HG03060 (cell line): ENCODE measurements around the gene APBA1.

Source experiments
- ATAC-seq: cut with Tn5 transposase; IDR thresholded peaks from one replicate; pipeline ENCODE4 v1.9.1; 2021; ENCODE audit warnings: low read depth, moderate number of reproducible peaks; ENCODE audit not compliant: unreplicated experiment

Gene APBA1

DNA sequence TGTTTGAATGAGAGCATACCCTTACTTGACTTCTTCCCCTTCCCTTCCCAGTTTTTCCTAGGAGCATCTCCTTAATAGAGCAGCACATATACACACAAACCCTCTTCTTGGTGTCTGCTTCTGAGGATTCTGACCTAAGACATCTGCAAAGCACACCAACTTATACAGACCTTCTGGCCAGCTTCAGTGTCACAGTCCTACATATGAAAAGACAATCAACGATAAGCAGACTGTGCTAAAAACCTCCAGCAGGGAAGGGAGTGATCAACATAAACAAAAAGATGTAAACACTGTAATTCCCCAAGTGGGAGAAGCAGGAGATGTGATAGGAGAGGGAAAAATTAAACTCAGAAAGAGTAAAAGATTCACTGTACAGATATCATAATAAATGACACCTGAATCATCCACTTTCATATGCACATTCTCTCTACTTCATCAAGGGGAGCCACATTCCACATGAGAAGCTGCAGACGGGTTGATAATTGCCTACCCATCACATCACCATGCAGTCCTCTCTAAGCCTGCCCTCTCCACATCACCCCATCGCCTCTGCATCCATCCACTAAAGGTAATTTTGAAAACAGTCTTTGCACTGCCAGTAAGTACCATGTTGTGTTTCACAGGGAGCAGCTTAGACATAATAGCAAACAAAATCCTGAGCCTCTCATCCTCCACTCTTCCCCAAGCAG, 13.0 kb downstream of the APBA1 start:
- ATAC-seq: no peak

DNA sequence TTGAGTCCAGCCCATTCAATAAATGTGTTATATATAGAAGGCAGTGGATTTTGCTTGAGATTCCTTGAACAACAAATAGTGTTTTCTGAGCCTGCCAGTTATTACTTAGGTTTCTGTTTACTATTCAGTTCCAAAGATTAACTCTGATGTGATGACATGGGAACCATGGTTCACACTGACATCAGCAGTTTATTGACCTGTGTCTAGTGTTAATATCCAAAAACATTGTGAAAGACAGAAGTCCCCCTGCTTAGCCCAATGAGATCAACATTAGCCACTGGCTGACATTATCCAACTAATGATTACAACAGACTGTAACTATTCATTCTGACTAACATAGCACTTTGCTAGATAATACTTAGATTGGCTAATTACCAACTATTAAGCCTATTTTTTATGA, 14.9 kb downstream of the APBA1 start:
- no peak for ATAC-seq

DNA sequence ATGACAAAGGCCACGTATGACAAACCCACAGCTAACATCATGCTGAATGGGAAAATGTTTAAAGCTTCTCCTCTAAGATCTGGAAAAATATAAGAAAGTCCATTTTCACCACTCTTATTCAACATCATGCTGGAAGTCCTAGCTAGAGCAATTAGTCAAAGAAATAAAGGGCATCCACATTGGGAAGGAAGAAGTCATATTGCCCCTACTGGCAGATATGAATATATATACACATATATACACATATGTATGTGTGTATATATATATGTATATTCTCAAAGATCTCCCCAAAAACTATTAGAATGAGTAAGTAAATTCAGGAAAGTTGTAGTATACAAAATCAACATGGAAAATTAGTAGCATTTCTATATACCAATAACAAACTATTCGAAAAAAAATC, 17.1 kb downstream of the APBA1 start:
- no peak for ATAC-seq

DNA sequence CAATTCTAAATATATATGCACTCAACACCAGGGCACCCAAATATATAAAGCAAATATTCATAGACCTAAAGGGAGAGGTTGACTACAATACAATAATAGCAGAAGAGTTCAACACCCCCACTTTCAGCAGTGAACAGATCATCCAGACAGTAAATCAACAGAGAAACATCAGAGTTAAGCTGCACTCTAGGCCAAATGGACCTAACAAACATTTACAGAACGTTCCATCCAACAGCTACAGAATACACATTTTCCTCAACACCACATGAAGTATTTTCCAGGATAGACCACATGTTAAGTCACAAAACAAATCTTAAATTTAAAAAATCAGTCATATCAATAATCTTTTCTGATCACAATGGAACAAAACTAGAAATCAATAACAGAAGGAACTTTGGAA, 18.9 kb downstream of the APBA1 start:
- ATAC-seq: no peak

DNA sequence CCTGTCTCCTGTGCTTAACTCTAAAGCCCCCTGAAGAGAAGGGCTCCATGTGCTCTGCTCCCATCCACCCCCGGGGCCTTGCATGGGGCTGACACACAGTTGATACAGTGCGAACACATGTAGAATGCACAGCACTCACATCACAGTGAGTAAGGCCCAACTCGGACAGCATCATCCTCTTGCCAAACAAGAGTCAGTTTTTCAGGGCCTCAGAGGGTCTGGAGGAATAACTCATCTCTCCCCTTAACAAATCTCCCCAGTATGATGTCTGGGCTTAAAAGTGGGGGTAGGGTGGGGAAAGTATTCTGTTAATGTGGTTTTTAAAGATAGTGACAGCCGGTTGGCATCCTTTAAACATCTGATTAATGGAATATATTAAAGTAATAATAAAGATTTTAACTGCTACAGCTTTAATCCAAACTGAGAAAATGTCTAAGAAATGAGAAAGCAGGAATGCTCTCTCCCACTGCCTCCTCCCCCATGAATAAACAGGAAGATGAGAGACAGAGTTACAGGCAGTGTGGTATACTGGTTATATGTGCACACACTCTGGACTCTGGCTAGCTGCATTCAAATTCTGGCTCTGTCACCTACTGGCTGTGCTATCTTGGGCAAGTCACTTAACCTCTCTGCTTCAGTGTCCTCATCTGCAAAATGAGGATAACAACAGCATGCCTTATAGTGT, 22.5 kb downstream of the APBA1 start:
- ATAC-seq: no peak

DNA sequence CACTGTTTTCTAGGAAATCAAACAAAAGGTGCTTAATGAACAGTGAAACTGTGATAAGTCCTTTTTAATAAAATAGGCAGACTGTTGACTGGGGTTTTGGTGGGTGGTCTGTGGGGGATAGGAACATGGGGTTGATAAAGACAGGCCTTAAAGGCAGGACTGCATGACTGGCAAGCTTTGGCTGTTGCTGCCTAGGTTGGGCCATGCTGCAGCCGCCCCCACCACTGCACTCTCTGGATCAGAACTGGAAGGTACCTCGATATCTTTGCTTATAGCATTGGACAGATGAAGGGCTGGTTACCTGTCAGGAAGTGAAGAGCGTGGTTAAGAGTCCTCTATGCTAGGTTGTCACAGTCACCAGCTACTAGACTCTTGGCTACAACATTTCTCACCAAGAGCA, 24.4 kb downstream of the APBA1 start:
- no peak for ATAC-seq

DNA sequence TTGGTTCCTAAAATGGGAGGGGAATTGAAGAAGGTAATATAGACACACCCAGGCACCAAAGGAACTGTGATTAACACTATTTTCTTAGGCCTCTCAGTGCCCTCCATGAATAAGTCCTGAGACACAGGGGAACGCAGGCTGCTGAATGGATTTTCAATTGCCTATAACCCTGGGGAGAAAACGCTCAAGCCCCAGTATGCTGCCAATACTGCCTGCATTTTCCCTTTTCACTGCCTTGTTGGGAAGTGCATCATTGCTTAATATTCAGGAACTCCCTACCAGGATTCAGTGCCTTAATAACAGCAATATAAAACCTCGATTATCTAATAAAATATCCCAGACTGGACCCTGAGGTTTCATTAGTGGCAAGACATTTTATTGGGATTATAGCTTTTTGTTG, 25.4 kb downstream of the APBA1 start:
- no peak for ATAC-seq

DNA sequence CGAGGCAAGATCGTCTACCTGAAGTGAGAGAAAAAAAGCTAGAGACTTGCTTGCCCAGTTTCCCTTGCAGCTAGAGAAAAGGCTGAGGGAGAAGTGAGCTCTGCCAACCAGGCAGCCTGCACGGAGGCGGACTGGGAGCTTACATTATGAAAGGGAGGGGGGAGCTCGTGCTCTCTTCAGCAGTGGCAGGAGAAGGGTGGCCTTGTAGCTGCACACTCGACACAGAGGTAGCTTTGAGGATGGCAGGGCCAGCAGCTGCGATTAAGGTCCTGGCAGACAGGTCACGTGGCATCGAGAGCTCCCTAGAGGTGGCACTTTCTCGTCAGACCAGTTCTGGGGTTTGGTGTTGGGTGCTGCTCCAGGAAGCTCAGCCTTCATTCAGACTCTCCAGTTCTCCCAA, 26.7 kb downstream of the APBA1 start:
- no peak for ATAC-seq

DNA sequence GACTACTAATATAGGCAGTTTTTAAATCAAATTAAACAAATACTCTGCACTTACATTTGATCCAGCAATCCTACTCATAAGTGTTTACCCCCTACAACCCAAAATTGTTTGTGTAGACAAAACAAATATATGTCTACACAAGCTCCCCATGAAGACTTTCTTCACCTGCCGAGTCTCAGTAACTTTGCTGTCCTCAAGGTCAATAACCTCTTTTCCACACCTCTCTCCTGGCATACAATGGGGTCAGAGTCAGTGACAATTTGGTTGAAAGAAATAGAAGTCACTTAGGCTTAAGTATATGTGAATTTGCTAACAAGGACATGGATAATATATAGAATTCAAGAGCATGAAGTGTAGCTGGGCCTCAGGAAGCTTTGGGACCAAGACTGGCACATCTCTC, 29.1 kb downstream of the APBA1 start:
- no peak for ATAC-seq

DNA sequence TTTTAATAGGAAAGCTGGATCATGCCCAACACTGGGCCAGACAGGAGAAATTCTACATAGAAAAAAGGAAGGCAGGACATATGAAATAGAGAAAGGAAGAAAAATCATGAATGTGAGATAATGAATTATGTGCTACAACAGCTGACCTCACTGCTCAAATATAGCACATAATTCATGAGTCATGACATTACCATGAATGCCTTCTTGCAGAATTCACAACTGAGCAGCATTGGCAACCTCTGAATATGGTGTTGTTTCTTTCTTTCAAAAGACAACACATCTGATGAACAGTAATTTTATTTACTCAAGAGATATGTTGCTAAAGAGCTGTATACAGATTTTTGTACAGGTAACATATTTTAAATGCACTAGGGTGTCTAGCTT, 34.4 kb downstream of the APBA1 start:
- ATAC-seq: no peak

DNA sequence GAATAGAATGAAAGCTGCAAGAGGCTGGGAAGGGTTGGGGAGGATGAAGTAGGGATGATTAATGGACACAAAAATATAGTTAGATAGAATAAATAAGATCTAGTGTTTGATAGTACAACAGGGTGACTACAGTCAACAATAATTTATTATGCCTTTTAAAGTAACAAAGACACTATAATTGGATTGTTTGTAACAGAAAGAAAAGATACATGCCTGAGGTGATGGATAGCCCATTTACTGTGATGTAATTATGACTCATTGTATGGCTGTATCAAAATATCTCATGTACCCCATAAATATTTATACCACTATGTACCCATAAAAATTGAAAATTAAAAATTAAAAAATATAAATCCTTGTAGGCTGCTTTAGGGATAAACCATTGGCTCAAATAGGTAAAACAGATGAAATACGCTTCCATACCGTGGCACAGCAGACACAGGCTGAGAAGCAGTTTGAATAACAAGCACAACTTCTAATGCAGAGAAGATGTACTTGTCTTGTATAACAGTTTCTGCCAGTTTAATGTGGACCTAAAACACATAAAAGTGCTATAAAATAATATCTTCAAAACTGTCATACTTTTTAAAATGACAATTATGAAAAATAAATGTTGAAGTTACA, 34.9 kb downstream of the APBA1 start:
- ATAC-seq: no peak

DNA sequence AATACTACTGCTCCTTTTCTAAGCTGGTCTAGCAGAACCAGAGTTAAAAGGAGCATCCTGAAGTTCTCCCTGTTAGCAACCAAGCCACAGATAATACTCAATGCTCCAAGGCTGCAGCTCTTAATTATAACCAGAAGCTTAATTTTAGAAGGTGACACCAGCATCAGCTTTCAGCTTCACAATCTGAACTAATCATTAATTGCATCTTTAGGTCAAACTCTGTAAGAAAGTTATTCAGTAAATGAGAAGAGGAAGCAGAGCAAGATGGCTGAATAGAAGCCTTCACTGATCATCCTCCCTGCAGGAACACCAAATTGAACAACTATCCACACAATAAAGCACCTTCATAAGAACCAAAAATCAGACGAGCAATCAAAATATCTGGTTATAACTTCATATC, 38.5 kb downstream of the APBA1 start:
- no peak for ATAC-seq

DNA sequence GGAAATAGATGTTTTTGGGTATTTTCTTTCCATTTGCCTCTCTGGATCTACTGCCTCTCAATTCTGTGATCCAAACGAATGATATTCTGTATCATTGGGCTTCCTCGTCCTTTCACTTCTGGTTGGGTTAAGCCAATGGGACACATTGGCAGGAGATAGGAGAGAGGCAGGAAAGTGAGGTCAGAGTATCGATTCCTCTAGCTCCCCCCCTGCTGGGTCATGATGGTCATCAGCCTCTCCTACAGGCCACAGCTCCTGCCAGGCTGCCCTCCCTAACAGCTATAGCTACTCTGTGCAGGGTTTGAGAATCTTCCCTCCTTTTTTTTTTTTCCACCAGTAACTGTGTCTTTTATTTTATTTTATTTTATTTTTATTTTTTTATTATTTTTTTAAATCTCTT, 39.4 kb downstream of the APBA1 start:
- no peak for ATAC-seq

DNA sequence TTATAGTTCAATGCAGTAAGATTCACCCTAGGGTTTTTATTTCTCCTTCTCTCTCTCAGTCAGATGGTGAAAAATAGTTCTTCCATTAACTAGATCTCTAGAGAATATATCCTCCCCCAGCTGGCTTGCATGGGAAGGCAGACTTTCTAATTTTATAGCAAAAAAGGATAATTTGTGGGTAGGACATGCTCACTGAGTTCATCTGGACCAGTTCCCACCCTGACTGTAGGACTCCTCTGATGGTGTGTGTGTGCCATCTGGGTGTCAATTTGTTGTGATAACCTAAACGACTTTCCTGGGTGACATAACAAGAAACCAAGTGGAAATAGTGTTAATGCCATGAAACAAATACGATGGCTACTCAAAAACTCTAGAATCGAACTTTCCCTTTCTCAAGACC, 44.9 kb downstream of the APBA1 start:
- ATAC-seq: no peak

DNA sequence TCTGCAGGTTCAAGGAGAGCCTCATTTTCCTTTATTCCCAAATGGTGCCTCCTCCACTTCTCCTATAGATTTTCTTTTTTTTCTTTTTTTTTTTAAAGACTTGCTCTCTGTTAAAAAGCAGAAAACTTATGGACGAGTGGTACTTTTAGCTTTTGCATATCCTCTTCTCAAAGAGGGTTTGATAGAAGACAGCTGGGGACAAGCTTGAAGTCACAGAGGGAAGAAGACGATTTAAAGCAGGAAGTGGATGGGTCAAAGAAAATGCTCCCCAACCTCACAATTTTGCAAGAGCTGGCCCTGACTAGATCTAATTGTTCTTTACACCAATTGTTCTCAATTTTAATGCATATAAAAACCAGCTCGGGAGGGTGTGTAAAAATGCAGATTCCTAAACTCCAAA, 48.9 kb downstream of the APBA1 start:
- no peak for ATAC-seq

DNA sequence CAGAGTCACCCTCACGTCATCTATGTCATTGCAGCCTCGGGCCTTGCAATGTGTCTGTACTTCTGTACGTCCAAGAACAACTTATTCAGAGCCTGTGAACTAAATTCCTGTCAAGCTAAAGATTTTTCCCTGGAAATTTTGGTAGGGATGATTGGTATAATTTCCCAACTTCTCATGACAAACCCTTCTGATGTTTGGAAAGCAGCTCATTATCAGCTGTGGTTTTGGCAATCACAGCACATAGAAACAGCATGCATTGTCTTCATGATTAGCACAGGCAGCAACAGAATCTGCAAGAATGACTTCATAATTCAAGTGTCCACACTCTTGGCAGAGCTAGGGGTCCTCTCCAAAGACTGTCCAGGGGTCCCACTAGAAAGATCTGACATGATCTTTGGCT, 49.5 kb downstream of the APBA1 start:
- no peak for ATAC-seq

DNA sequence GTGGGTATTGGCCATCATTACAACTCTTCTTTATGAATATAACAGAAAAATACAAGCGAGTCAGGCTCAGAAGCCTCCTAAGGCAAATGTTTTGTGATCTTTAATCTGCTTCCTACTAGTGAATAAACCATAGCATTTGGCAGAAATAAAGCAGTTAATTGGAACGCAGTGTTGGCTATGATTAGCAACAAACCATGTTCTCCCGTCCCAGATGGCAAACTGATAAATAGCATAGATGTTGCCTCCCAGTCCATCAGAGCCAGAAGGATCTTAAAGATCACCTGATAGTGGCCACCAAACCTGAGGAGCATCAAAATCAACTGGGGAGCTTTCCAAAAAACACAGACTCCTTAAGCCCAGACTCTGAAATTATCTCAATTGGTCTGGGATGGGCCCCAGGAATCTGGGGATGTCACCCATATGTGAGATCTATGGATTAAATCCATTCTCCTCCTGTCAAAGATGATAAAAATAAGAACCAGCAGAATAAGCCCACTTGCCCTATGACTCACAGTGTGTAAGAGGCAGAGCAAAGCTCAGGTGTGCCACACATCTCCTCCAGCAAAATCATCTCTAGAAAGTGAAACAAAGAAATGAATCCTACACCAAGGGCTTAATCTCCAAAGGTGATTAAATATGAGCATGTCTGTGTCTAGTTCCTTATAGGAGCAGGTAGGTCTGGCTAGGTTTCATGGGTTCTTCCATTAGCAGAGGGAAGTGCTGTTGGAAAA, 50.3 kb downstream of the APBA1 start:
- ATAC-seq: no peak

DNA sequence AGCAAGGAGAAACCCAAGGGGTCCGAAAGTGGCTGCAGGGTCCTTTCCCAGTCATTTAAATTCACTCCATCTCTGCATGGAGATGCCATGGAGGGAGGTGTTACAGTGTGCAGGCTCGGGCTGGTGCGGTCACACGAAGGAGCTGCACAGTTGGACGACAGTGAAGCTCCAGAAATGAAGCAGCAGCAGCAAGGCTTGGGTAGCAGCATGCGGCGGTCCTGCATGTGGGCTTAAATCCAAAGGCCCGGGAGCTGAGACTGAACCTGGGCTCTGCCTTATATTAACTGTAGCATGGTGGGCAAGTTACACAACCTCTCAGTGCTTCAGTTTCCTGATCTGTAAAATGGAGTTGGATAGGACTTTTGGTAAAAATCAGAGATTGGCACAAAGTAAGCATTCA, 51.4 kb downstream of the APBA1 start:
- no peak for ATAC-seq

DNA sequence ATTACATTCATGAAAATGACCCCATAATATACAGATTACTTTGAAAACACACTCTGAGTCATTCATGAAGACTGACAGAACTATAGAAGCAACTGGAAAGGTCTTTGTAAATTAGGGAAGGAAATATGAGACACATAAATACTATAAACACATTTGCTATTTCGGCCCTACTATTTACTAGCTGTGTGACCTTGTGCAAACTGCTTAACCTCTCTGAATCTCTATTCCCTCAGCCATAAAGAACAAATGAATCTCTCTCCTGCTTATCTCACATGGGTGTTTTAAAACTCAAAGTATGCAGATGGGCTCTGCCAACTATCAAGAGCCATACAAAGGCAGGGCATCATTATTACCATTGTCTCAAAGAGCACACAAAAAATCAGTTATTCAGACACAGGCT, 52.9 kb downstream of the APBA1 start:
- no peak for ATAC-seq

DNA sequence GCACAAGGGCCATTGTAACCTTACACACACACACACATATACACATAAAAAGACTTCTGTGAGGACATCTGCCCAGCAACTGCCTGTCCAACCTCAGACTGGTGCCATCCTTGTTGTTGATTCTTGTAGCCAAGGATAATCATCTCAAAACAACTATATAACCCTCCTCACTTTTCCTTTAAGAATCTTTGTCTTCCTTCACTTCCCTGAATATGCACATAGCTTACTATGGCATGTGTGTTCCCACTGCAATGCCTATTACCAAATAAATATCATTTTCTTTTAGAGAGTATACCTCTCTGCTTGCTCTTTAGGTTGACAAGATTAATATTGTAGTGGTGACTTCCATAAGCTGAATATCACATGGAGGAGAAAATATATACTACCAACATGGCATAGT, 55.2 kb downstream of the APBA1 start:
- no peak for ATAC-seq

DNA sequence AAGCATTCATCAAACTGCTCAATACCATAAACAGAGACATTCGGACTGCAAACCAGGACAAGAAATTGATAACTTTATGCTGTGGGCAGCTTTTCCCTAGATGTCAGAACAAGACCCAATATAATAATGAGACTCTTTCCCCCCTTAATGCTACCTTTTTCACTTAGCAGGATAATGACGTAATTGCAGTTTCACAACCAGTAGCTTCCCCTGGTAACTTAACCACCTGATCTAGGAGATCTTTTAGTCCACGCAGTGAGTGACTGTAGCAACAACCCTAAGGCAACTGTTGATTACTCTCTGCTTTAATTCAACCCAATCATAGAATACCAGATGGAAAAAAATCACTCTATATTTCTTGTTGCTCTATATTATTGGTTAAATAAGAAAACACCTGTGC, 56.3 kb downstream of the APBA1 start:
- no peak for ATAC-seq

DNA sequence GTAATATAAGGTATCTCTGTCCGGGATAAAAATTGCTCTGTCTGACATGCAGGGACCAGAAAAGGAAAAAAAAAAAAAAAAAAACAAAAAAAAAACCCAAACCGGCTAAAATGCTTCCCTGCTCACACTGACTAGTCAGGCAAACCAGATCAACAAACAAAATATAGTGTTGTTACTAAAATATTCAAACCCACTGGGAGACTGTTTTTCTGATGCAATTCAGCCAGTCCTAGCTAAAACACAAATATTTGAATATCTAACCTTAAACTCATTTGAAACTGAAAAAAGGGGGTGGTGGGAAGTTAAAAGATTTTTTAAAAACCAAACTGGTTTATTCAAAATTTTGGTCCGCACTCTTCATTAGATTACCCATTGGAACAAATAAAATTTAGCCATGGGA, 61.0 kb downstream of the APBA1 start:
- no peak for ATAC-seq
